ENCODE measurements around the gene CNPY1. TPM values are rescaled to one million over a fixed set of nuclear protein-coding genes. Genes with fewer than 3 reads are reported as not detected.

Gene CNPY1
- total RNA-seq, 4 donors from 2014 or later = not detected

DNA sequence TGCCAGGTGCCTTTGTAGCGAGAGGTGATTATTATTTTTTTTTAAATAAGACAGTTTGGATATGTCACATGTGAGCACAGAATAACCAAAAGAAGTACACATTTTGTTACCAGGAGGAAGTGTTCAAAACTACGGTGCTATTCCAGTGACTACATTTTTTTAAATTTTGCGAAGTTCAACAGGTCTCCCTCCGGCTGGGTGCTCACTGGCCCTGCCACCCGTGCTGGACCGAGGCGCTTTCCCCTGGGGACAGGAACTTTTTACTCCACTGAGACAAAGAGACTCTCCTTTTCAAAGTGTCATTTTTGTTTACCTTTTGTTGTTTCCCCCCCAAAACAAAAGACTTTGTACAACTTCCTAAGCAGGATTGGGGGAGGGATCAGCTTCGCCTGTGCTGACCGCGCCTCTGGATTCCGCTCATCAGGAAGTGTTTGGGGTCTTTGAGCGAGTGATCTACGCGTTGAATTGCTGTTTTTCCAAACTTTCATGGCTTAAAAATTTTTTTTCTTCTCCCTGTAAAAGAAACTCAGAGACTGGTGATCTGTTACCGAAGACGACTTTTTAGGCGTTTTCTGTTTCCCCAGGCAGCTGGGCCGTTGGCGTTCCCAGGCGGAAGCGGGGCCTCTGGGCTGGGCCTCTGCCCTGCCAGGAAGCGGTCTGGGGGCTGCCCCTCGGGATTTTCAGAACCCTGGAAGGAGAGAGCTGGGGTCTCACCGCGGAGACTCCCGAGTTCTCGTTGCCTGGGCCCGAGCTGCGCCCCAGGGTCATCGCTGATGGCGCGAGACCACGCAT lies 81.2 kb downstream of the CNPY1 start:
- Histone ChIP-seq H3K27me3 (peaks cover 6 to 100% (median 92%) of the 10 kb centered on the region in 4 donors), H3K4me1 (peaks cover 25 to 36% (median 33%) of the 10 kb centered on the region in 4 donors), H3K27ac (replicated peaks in 1 of 4) (no peak overlapping the region), H3K36me3 (no peaks in the 10 kb centered on the region), H3K4me3 (no peak overlapping the region), H3K9me3 (no peaks in the 10 kb centered on the region)
- intact Hi-C loops (cut with DNase I) = no loop called here
- TF ChIP-seq POLR2AphosphoS5 (IDR thresholded peaks at IDR 0.05) = no peak
- TF ChIP-seq POLR2A (IDR thresholded peaks at IDR 0.05; ENCODE audit: low read depth) = no peak
- no peak for TF ChIP-seq EP300 (IDR thresholded peaks at IDR 0.05)
- TF ChIP-seq, protein P1, sequence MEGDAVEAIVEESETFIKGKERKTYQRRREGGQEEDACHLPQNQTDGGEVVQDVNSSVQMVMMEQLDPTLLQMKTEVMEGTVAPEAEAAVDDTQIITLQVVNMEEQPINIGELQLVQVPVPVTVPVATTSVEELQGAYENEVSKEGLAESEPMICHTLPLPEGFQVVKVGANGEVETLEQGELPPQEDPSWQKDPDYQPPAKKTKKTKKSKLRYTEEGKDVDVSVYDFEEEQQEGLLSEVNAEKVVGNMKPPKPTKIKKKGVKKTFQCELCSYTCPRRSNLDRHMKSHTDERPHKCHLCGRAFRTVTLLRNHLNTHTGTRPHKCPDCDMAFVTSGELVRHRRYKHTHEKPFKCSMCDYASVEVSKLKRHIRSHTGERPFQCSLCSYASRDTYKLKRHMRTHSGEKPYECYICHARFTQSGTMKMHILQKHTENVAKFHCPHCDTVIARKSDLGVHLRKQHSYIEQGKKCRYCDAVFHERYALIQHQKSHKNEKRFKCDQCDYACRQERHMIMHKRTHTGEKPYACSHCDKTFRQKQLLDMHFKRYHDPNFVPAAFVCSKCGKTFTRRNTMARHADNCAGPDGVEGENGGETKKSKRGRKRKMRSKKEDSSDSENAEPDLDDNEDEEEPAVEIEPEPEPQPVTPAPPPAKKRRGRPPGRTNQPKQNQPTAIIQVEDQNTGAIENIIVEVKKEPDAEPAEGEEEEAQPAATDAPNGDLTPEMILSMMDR (IDR thresholded peaks at IDR 0.05) = no peak
- WGBS = 8% methylated on average over 33 of the region's 33 CpGs
- no peak for DNase-seq (ENCODE audit: extremely low spot score)

DNA sequence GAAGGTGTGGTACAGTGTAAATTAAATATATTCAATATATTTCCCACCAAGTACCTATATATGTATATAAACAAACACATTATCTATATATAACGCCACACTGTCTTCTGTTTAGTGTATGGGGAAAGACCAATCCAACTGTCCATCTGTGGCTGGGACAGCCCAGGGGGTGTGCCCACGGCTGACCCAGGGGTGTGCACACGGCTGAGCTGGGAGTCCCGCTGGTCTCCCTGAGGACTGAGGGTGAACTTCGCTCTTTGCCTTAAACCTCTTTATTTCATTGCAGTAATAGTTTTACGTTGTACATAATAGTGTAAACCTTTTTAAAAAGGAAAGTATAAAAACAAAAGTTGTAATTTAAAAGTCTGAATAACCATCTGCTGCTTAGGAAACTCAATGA lies 82.2 kb downstream of the CNPY1 start:
- H3K4me3 ChIP-seq = no peak overlapping the region
- peaks cover 10 to 100% (median 92%) of the 10 kb centered on the region in 4 donors for H3K27me3 ChIP-seq
- H3K27ac ChIP-seq (replicated peaks in 1 of 4) = no peak overlapping the region
- H3K9me3 ChIP-seq = no peaks in the 10 kb centered on the region
- 13% methylated on average over 6 of the region's 6 CpGs for WGBS
- intact Hi-C loops (cut with DNase I) = no loop called here
- peaks cover 27 to 44% (median 39%) of the 10 kb centered on the region in 4 donors for H3K4me1 ChIP-seq
- no peaks in the 10 kb centered on the region for H3K36me3 ChIP-seq
- DNase-seq (ENCODE audit: extremely low spot score) = no peak
- TF ChIP-seq, protein P1 (IDR thresholded peaks at IDR 0.05) = no peak
- TF ChIP-seq EP300 (IDR thresholded peaks at IDR 0.05) (no peak), POLR2A (IDR thresholded peaks at IDR 0.05; ENCODE audit: low read depth) (no peak), POLR2AphosphoS5 (IDR thresholded peaks at IDR 0.05) (no peak)

DNA sequence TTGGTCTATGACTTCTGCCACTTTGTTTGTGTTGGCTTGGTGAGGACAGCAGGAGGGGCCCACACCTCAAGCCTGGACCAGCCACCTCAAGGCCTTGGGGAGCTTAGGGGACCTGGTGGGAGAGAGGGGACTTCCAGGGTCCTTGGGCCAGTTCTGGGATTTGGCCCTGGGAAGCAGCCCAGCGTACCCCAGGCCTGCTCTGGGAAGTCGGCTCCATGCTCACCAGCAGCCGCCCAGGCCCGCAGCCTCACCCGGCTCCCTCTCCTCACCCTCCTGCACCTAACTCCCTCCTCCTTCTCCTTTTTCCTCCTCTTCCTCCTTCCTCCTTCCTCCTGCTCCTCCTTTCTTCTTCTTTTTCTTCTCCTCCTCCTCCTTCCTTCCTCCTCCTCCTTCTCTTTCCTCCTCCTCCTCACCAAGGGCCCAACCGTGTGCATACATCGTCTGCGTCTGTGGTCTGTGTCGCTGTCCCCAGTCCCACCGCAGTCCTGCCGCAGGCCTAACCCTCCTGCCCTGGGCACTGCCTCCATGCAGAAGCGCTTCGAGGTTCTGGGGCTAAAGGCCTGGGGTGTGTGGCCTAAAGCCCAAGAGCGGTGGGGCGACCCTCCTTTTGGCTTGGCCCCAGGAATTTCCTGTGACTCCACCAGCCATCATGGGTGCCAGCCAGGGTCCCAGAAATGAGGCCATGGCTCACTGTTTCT lies 83.1 kb downstream of the CNPY1 start:
- Histone ChIP-seq H3K27ac (replicated peaks in 1 of 4) (no peak overlapping the region), H3K27me3 (peaks cover 8 to 100% (median 93%) of the 10 kb centered on the region in 4 donors), H3K9me3 (no peaks in the 10 kb centered on the region), H3K36me3 (no peaks in the 10 kb centered on the region), H3K4me3 (no peak overlapping the region), H3K4me1 (peaks cover 30 to 48% (median 42%) of the 10 kb centered on the region in 4 donors)
- TF ChIP-seq POLR2AphosphoS5 (IDR thresholded peaks at IDR 0.05) = no peak
- TF ChIP-seq POLR2A (IDR thresholded peaks at IDR 0.05; ENCODE audit: low read depth) = no peak
- TF ChIP-seq, protein P1 (IDR thresholded peaks at IDR 0.05) = no peak
- no peak for TF ChIP-seq EP300 (IDR thresholded peaks at IDR 0.05)
- DNase-seq (ENCODE audit: extremely low spot score) = no peak
- intact Hi-C loops (cut with DNase I) = no loop called here
- WGBS = 13% methylated on average over 15 of the region's 15 CpGs

DNA sequence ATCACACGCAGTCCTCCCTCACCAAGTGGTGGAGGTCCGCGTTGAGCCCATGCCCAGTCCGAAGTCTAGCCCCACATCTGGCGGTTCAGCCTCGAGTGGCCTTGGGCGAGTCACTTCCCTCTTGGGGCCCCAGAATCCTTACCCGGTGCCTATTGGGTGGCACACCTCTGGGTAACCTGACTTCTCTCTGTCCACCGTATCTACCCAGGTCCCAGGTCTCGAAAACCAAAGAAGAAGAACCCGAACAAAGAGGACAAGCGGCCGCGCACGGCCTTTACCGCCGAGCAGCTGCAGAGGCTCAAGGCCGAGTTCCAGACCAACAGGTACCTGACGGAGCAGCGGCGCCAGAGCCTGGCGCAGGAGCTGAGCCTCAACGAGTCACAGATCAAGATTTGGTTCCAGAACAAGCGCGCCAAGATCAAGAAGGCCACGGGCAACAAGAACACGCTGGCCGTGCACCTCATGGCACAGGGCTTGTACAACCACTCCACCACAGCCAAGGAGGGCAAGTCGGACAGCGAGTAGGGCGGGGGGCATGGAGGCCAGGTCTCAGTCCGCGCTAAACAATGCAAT lies 84.1 kb downstream of the CNPY1 start:
- WGBS = 16% methylated on average over 33 of the region's 33 CpGs
- Histone ChIP-seq H3K4me3 (no peak overlapping the region), H3K4me1 (peaks cover 27 to 44% (median 39%) of the 10 kb centered on the region in 4 donors), H3K36me3 (no peaks in the 10 kb centered on the region), H3K27me3 (peaks cover 9 to 97% (median 88%) of the 10 kb centered on the region in 4 donors), H3K27ac (replicated peaks in 1 of 4) (no peak overlapping the region), H3K9me3 (no peaks in the 10 kb centered on the region)
- intact Hi-C loops (cut with DNase I) = no loop called here
- TF ChIP-seq, protein P1 (IDR thresholded peaks at IDR 0.05) = no peak
- no peak for TF ChIP-seq POLR2AphosphoS5 (IDR thresholded peaks at IDR 0.05)
- TF ChIP-seq EP300 (IDR thresholded peaks at IDR 0.05) = no peak
- no peak for TF ChIP-seq POLR2A (IDR thresholded peaks at IDR 0.05; ENCODE audit: low read depth)
- DNase-seq (ENCODE audit: extremely low spot score) = no peak
